Mucosa of descending colon (tissue), 3 donors: Measurements from ENCODE around the gene OSBPL3. TPM values are rescaled to one million over a fixed set of nuclear protein-coding genes. Genes with fewer than 3 reads are reported as not detected.
"Not testable (repeated sequence)": the region's sequence is repeated elsewhere in the genome, so short reads cannot be mapped to it uniquely, and the experiment has no call there.

ENCODE experiments used
- ATAC-seq: fragments of 200-7000 bp; cut with Tn5 transposase; one replicate; pipeline ENCODE4 v1.9.1; 2020; ENCODE audit warnings: mild to moderate bottlenecking, moderate library complexity
- DNase-seq, 3 donors: peaks; one replicate each; pipeline ENCODE4 v3.0.0-alpha.2; 2020
- H3K36me3 ChIP-seq: fragments of 200-600 bp; one replicate; pipeline ENCODE4 v1.8.0; 2021; ENCODE audit warnings: low read depth, mild to moderate bottlenecking
- H3K4me1 ChIP-seq: fragments of 200-600 bp; one replicate; pipeline ENCODE4 v1.8.0; 2021; ENCODE audit warnings: low read depth, mild to moderate bottlenecking
- H3K4me3 ChIP-seq: fragments of 200-600 bp; one replicate; pipeline ENCODE4 v1.8.0; 2021; ENCODE audit warnings: mild to moderate bottlenecking
- H3K9me3 ChIP-seq: fragments of 200-600 bp; one replicate; pipeline ENCODE4 v1.8.0; 2021; ENCODE audit warnings: mild to moderate bottlenecking
- intact Hi-C, 2 donors: fragments of 100-400 bp; cut with DNase I in 1 of 2; cut with micrococcal nuclease in 1 of 2; formaldehyde crosslinking; loops; one replicate each; pipeline versions ENCODE4 v1.11.0 to v1.11.1; 2022; cut with DNase I, micrococcal nuclease
- total RNA-seq, 3 donors: library from RNA; stranded (reverse); fragmentation: NEBNext Ultra II Directional in 2 of 3; extraction: Animal tissue kit (Norgen Biotek cat#: 25700) in 2 of 3; gene quantifications; one replicate each; pipeline versions ENCODE4 v1.2.1 to v1.2.4, GENCODE V29; 2021 to 2023
- TF ChIP-seq, protein P1 (sequence below): fragments of 200-600 bp; IDR thresholded peaks from one replicate; pipeline ENCODE4 v1.8.0; 2022; ENCODE audit warnings: antibody characterized with exemption, mild to moderate bottlenecking
- donor health status: DM: no; HTN: no; CAD: no; lungs with moderate emphysema.
- donor health status: DM: no; HTN: no; CAD: no.
- donor health status: DM: no; HTN: yes; CAD: no.

The OSBPL3 gene
- total RNA-seq, 3 donors from 2014 or later, result 9.0 to 15.4 (median 10.6) TPM

DNA sequence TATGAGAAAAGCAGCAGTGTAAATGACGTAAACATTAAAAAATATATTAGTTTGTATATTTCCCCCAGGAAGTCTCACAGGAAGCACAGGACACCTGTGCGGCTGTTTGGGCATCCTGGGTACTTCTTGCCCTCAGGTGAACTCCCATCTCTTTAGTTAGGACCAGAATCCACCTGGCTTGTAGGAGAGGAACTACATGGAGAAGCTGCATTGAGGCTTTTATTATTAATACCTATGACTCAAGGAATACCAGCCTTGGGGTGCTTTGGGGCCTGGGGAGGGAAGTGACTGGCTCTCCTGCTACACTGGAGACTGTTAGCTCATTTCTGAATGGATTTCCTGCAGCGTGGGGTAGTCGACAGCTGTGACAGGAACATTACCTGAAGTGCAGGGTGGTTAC, 182.7 kb downstream of the OSBPL3 start:
- no peaks in the 10 kb centered on the region for H3K4me1 ChIP-seq
- H3K36me3 ChIP-seq, result no peaks in the 10 kb centered on the region
- intact Hi-C loops, result no loop called here
- no peaks in the 10 kb centered on the region for H3K9me3 ChIP-seq
- DNase-seq (no peak), ATAC-seq (no peak)
- no peak overlapping the region for H3K4me3 ChIP-seq
- TF ChIP-seq, protein P1, sequence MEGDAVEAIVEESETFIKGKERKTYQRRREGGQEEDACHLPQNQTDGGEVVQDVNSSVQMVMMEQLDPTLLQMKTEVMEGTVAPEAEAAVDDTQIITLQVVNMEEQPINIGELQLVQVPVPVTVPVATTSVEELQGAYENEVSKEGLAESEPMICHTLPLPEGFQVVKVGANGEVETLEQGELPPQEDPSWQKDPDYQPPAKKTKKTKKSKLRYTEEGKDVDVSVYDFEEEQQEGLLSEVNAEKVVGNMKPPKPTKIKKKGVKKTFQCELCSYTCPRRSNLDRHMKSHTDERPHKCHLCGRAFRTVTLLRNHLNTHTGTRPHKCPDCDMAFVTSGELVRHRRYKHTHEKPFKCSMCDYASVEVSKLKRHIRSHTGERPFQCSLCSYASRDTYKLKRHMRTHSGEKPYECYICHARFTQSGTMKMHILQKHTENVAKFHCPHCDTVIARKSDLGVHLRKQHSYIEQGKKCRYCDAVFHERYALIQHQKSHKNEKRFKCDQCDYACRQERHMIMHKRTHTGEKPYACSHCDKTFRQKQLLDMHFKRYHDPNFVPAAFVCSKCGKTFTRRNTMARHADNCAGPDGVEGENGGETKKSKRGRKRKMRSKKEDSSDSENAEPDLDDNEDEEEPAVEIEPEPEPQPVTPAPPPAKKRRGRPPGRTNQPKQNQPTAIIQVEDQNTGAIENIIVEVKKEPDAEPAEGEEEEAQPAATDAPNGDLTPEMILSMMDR, result no peak

DNA sequence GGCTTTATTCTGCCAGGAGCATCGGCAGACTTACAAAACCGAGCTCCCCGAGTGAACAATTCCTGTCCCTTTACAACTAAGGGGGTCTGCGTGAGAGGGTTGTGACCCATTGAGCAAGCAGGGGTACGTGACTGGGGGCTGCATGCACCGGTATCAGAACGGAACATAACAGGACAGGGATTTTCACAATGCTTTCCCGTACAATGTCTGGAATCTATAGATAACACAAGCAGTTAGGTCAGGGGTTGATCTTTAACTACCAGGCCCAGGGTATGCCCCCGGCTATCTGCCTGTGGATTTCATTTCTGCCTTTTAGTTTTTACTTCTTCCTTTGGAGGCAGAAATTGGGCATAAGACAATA, 184.6 kb downstream of the OSBPL3 start:
- ATAC-seq, result no peak
- H3K4me3 ChIP-seq, result no peak overlapping the region
- TF ChIP-seq, protein P1, result no peak
- H3K4me1 ChIP-seq, result no peaks in the 10 kb centered on the region
- intact Hi-C loops, result no loop called here
- H3K9me3 ChIP-seq, result no peaks in the 10 kb centered on the region
- no peak for DNase-seq
- H3K36me3 ChIP-seq, result no peaks in the 10 kb centered on the region

DNA sequence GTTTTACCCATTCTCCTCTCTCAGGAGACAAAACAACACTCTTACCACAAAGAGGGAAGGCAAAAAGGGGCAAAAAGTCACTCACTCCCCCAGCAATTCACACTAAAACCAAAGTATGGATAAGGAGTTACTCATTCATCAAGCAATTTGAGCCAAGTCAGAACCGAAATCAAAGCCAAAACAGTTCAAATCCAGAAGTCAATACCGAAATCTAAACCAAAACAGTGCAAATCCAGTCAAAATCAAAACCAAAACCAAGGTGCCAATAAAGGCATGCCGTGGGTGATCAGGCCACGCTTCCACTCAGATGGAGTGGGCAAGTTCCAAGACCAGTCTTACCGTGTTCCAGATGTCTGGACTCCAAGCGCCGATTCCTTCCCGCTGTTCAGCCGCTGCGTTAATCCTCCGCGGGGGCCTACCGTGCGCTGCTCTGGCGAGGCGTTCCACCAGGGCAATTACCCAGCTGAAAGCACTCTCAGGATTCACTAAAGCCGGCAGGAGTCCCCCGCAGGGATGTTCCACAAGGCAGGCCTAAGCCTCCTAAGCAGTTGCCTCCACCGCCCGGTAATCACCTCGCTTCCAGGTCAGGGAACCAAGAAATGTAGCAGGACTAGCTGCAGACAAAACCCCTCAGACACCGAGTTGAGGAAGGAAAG, 185.1 kb downstream of the OSBPL3 start:
- H3K36me3 ChIP-seq, intact Hi-C loops, H3K4me3 ChIP-seq, ATAC-seq, H3K9me3 ChIP-seq, H3K4me1 ChIP-seq, DNase-seq: not testable (repeated sequence)

- ATAC-seq, result no peak
- no peak for DNase-seq
- TF ChIP-seq, protein P1, result no peak
- Histone ChIP-seq H3K9me3 (no peaks in the 10 kb centered on the region), H3K4me3 (no peak overlapping the region), H3K4me1 (no peaks in the 10 kb centered on the region), H3K36me3 (no peaks in the 10 kb centered on the region)
- intact Hi-C loops, result no loop called here
These were observed 185.9 kb downstream of the OSBPL3 start for GRCh38 chr7:24793982-24794648.

GRCh38 chr7:24788961-24789576, 190.9 kb downstream of the OSBPL3 start:
- intact Hi-C loops, result no loop called here
- Histone ChIP-seq H3K4me1 (no peaks in the 10 kb centered on the region), H3K4me3 (no peak overlapping the region), H3K36me3 (no peaks in the 10 kb centered on the region), H3K9me3 (no peaks in the 10 kb centered on the region)
- TF ChIP-seq, protein P1, result no peak
- DNase-seq (no peak), ATAC-seq (no peak)

DNA sequence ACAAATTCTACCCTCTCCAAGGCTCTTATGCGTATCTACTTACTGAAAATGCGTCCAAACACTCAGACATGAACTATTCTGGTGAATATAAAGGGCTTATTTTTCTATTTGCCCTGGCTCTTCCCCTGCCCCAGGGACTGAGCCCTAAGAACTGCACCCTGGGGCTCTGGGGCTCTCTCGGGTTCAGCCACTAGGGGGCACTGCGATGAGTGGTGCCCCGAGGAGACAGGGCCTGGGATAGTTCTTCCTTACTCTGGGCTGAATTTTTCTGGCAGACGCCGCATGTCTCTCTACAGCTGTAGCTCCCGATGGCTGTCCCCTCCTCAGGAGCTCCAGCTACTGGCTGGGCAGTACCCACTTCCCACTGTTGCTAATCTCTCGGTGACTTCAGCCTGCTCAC, 191.9 kb downstream of the OSBPL3 start:
- H3K4me3 ChIP-seq, result no peak overlapping the region
- TF ChIP-seq, protein P1, result no peak
- no peaks in the 10 kb centered on the region for H3K36me3 ChIP-seq
- intact Hi-C loops, result no loop called here
- ATAC-seq (no peak), DNase-seq (no peak)
- no peaks in the 10 kb centered on the region for H3K9me3 ChIP-seq
- no peaks in the 10 kb centered on the region for H3K4me1 ChIP-seq
